Gastrocnemius medialis (tissue), 4 donors: ENCODE measurements around the gene OTUB1. TPM values are rescaled to one million over a fixed set of nuclear protein-coding genes. Genes with fewer than 3 reads are reported as not detected.

ENCODE experiments used
- ATAC-seq, 2 donors: fragments of 150-250 bp; one replicate each; pipeline ENCODE4 v1.9.1; 2016
- DNase-seq, 2 donors: peaks; one replicate each; pipeline ENCODE4 v3.0.0-alpha.2; 2019
- H3K27ac ChIP-seq, 4 donors: fragments of 200-600 bp; sonication (generic); 1 replicate in 1 of 4; 2 replicates in 3 of 4; pipeline ENCODE4 v1.5.1; 2016 to 2018; ENCODE audit warnings: mild to moderate bottlenecking in 2 of 4, moderate library complexity in 1 of 4
- H3K27me3 ChIP-seq, 3 donors: fragments of 200-600 bp; sonication (generic) in 2 of 3; 1 replicate in 1 of 3; 2 replicates in 2 of 3; pipeline versions ENCODE4 v1.5.1 to v1.6.0; 2016 to 2019; ENCODE audit warnings: mild to moderate bottlenecking in 1 of 3, moderate library complexity in 1 of 3
- H3K36me3 ChIP-seq, 2 donors: fragments of 200-600 bp; sonication (generic) in 1 of 2; one replicate each; pipeline ENCODE4 v1.5.1; 2017 to 2018
- H3K4me1 ChIP-seq, 2 donors: fragments of 200-600 bp; sonication (generic) in 1 of 2; one replicate each; pipeline ENCODE4 v1.5.1; 2016 to 2017; ENCODE audit warnings: mild to moderate bottlenecking in 2 of 2
- H3K4me3 ChIP-seq, 4 donors: fragments of 200-600 bp; sonication (generic) in 3 of 4; 1 replicate in 1 of 4; 2 replicates in 3 of 4; pipeline ENCODE4 v1.5.1; 2016 to 2019; ENCODE audit warnings: mild to moderate bottlenecking in 2 of 4
- H3K9me3 ChIP-seq, 3 donors: fragments of 200-600 bp; sonication (generic) in 2 of 3; 1 replicate in 1 of 3; 2 replicates in 2 of 3; pipeline ENCODE4 v1.5.1; 2016 to 2019
- POLR2A ChIP-seq, 2 donors: fragments of 450-650 bp; IDR thresholded peaks; one replicate each; pipeline ENCODE4 v1.6.1; 2017; ENCODE audit warnings: antibody characterized with exemption in 2 of 2, mild to moderate bottlenecking in 2 of 2, moderate library complexity in 2 of 2
- in situ Hi-C, 4 donors: fragments of 200-750 bp; cut with MboI; loops; one replicate each; pipeline versions ENCODE4 v1.15.0 to v1.8.0; 2017; ENCODE audit warnings: low sequenced_read_pairs in 4 of 4
- intact Hi-C: fragments of 100-400 bp; cut with DNase I; formaldehyde crosslinking; loops from one replicate; pipeline ENCODE4 v1.15.1; 2023; ENCODE audit warnings: low total_unique reads
- total RNA-seq, 4 donors: library from RNA; depleted of rRNA; stranded (reverse); fragments of >200 nt; gene quantifications; one replicate each; pipeline versions ENCODE4 v1.1.0 to v1.2.3, GENCODE V29; 2016
- TF ChIP-seq, protein P1 (sequence below), 5 experiments: fragments of 450-650 bp in 3 of 5; fragments of 200-600 bp in 2 of 5; sonication (generic) in 2 of 5; IDR thresholded peaks in 4 of 5; conservative IDR thresholded peaks in 1 of 5; 1 replicate in 4 of 5; 2 replicates in 1 of 5; pipeline ENCODE4 v1.5.1; 2016 to 2019; ENCODE audit warnings: antibody characterized with exemption in 5 of 5, mild to moderate bottlenecking in 3 of 5, moderate library complexity in 3 of 5

The OTUB1 gene
- total RNA-seq, 4 donors from 2014 or later: 48.0 to 70.3 (median 59.5) TPM

DNA sequence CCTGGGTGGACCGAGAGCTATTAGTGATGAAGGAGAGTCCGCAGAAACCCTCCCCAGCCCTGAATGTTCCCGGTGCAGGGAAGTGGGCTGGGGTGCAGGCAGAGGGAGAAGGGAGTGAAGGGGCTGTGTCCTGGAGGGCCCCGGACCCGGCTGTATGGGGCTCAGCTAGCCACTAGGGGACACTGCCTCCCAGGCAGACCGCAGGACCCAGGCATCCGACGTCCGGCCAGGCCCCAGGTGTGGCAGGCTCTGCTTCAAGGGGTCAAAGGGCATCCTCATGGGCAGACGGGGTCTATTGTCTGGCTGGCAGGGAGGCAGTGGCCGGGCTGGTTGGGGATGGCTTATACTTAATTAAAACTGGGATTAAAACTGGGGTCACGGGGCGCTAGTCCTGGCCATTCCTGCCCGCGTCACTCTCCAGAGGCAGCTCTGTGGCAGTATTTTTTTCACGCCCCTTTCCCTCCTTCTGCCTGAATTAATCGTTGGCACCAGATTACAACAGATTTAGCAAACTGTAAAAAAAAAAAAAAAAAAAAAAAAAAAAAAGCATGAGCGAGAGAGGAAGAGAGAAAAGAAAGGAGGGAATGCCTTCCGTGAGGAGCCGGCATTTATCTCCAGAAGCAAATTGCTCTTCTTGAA, 54.6 kb downstream of the OTUB1 start:
- Histone ChIP-seq H3K4me3 (no peak overlapping the region), H3K4me1 (peaks cover 7 to 13% of the 10 kb centered on the region in 2 donors), H3K36me3 (no peaks in the 10 kb centered on the region), H3K9me3 (no peaks in the 10 kb centered on the region), H3K27me3 (no peaks in the 10 kb centered on the region), H3K27ac (no peak overlapping the region)
- intact Hi-C loops (no loop called here), in situ Hi-C loops (no loop called here)
- TF ChIP-seq POLR2A (IDR thresholded peaks at IDR 0.05): no peak
- TF ChIP-seq, protein P1, sequence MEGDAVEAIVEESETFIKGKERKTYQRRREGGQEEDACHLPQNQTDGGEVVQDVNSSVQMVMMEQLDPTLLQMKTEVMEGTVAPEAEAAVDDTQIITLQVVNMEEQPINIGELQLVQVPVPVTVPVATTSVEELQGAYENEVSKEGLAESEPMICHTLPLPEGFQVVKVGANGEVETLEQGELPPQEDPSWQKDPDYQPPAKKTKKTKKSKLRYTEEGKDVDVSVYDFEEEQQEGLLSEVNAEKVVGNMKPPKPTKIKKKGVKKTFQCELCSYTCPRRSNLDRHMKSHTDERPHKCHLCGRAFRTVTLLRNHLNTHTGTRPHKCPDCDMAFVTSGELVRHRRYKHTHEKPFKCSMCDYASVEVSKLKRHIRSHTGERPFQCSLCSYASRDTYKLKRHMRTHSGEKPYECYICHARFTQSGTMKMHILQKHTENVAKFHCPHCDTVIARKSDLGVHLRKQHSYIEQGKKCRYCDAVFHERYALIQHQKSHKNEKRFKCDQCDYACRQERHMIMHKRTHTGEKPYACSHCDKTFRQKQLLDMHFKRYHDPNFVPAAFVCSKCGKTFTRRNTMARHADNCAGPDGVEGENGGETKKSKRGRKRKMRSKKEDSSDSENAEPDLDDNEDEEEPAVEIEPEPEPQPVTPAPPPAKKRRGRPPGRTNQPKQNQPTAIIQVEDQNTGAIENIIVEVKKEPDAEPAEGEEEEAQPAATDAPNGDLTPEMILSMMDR (IDR thresholded peaks at IDR 0.05 in 4 of 5, conservative IDR thresholded peaks at IDR 0.05 in 1 of 5): peak in 3 of 5 experiments; percentile 13 to 32 (median 27)
- ATAC-seq (no peak), DNase-seq (no peak)

DNA sequence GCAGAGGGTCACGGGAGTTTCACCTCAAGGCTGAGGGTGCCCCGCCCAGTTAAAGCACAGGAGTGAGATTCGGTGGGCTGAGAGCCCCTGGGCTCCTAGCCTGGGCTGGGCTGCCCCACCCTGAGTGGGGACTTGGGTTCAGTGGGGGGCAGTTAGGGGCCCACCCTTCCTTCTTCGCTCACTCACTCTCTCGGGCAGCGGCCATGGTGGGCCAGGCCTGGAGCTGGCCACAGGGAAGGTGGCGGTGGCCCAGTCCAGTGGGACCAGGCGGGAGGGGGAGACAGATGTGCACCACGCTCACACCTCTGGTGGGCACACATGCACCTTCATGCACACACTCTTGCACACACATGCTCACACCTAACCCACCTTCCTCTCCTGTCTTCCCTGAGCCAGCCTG, 55.6 kb downstream of the OTUB1 start:
- in situ Hi-C loops: no loop called here

DNA sequence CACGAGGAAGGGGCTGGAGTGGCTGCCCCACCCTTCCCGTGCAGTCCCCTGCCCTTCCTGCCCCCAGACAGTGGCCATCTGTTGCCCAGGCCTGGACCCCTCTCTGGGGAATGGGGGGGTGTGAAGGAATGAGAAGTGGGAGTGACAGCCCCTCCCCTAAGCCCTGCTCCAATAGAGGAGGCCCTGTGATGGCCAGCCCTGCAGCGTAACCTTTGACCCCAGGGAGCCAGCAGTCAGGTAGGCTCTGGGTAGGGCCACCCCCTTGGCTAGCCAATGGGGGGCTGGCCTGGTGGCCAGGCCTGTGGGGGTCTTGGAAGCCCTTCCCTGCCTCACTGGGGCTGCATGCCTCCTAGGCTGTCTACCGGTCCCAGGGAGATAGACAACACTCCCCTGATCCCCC, 56.1 kb downstream of the OTUB1 start:
- TF ChIP-seq, protein P1 (IDR thresholded peaks at IDR 0.05 in 4 of 5, conservative IDR thresholded peaks at IDR 0.05 in 1 of 5): no peak
- TF ChIP-seq POLR2A (IDR thresholded peaks at IDR 0.05): no peak
- no peaks in the 10 kb centered on the region for H3K27me3 ChIP-seq

More for the DNA sequence above, 55.6 kb downstream of the OTUB1 start:
- Histone ChIP-seq H3K27ac (no peak overlapping the region), H3K9me3 (no peaks in the 10 kb centered on the region), H3K36me3 (no peaks in the 10 kb centered on the region), H3K27me3 (no peaks in the 10 kb centered on the region), H3K4me1 (peaks cover 3 to 9% of the 10 kb centered on the region in 2 donors), H3K4me3 (no peak overlapping the region)
- TF ChIP-seq, protein P1 (IDR thresholded peaks at IDR 0.05 in 4 of 5, conservative IDR thresholded peaks at IDR 0.05 in 1 of 5): no peak
- TF ChIP-seq POLR2A (IDR thresholded peaks at IDR 0.05): no peak
- intact Hi-C loops: no loop called here
- DNase-seq (no peak), ATAC-seq (no peak)

GRCh38 chr11:64043545-64043944, 57.3 kb downstream of the OTUB1 start:
- H3K4me3 ChIP-seq: no peak overlapping the region
- no peaks in the 10 kb centered on the region for H3K9me3 ChIP-seq
- H3K36me3 ChIP-seq: no peaks in the 10 kb centered on the region
- in situ Hi-C loops (no loop called here), intact Hi-C loops (no loop called here)
- DNase-seq: no peak
- peaks cover 5 to 8% of the 10 kb centered on the region in 2 donors for H3K4me1 ChIP-seq
- no peak for TF ChIP-seq POLR2A (IDR thresholded peaks at IDR 0.05)
- TF ChIP-seq, protein P1 (IDR thresholded peaks at IDR 0.05 in 4 of 5, conservative IDR thresholded peaks at IDR 0.05 in 1 of 5): no peak
- no peaks in the 10 kb centered on the region for H3K27me3 ChIP-seq
- no peak overlapping the region for H3K27ac ChIP-seq
- no peak for ATAC-seq

More for the DNA sequence above, 56.1 kb downstream of the OTUB1 start:
- H3K9me3 ChIP-seq: no peaks in the 10 kb centered on the region
- H3K27ac ChIP-seq: no peak overlapping the region
- ATAC-seq (no peak), DNase-seq (no peak)
- no peak overlapping the region for H3K4me3 ChIP-seq
- no peaks in the 10 kb centered on the region for H3K36me3 ChIP-seq
- intact Hi-C loops: no loop called here
- in situ Hi-C loops: no loop called here
- H3K4me1 ChIP-seq: peaks cover 0 to 5% of the 10 kb centered on the region in 2 donors
